ENCODE results near the gene MOCOS. TPM values are rescaled to one million over a fixed set of nuclear protein-coding genes. Genes with fewer than 3 reads are reported as not detected.

MOCOS gene
- total RNA-seq, 1 experiment from 2014 or later = 4.2 TPM

DNA sequence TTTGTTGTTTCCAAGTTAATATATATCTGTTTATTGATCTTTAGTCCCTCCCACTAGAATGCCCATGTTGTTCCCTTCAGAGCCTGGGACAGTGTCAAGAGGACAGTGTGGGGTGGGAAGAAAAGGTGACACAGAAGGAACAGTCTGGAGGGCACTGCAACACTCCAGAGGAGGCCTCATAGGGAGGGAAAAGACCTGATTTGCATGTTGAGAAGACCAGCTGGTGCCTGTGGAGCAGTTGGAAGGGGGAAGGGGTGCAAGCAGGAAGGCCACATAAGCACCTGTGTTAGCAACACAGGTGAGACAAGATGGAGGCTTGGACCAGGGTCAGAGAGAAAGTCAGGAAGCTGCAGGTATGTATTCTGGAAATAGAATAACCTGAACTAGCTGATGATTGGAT is 62.1 kb downstream of the MOCOS start:
- ATAC-seq (no peak), DNase-seq (ENCODE audit: low spot score) (no peak)
- Mint-ChIP-seq H3K36me3 (peaks cover 9% of the 10 kb centered on the region), H3K27ac (no peak overlapping the region), H3K4me1 (peaks cover 10% of the 10 kb centered on the region), H3K4me3 (no peak overlapping the region), H3K9me3 (peaks cover 21% of the 10 kb centered on the region), H3K27me3 (ENCODE audit: low read depth) (0 out of 2 replicates have a peak, but pooled peaks cover under 1% of the 10 kb centered on the region)
- TF ChIP-seq, protein P1, sequence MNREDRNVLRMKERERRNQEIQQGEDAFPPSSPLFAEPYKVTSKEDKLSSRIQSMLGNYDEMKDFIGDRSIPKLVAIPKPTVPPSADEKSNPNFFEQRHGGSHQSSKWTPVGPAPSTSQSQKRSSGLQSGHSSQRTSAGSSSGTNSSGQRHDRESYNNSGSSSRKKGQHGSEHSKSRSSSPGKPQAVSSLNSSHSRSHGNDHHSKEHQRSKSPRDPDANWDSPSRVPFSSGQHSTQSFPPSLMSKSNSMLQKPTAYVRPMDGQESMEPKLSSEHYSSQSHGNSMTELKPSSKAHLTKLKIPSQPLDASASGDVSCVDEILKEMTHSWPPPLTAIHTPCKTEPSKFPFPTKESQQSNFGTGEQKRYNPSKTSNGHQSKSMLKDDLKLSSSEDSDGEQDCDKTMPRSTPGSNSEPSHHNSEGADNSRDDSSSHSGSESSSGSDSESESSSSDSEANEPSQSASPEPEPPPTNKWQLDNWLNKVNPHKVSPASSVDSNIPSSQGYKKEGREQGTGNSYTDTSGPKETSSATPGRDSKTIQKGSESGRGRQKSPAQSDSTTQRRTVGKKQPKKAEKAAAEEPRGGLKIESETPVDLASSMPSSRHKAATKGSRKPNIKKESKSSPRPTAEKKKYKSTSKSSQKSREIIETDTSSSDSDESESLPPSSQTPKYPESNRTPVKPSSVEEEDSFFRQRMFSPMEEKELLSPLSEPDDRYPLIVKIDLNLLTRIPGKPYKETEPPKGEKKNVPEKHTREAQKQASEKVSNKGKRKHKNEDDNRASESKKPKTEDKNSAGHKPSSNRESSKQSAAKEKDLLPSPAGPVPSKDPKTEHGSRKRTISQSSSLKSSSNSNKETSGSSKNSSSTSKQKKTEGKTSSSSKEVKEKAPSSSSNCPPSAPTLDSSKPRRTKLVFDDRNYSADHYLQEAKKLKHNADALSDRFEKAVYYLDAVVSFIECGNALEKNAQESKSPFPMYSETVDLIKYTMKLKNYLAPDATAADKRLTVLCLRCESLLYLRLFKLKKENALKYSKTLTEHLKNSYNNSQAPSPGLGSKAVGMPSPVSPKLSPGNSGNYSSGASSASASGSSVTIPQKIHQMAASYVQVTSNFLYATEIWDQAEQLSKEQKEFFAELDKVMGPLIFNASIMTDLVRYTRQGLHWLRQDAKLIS (CRISPR knock-in tag; IDR thresholded peaks at IDR 0.05; ENCODE audit: borderline replicate concordance) = no peak
- TF ChIP-seq ZNF423 (CRISPR knock-in tag; IDR thresholded peaks at IDR 0.05) = no peak
- no peak for TF ChIP-seq ZNF416 (CRISPR knock-in tag; IDR thresholded peaks at IDR 0.05)
- TF ChIP-seq CREM (CRISPR knock-in tag; IDR thresholded peaks at IDR 0.05) = no peak
- TF ChIP-seq, protein P2, sequence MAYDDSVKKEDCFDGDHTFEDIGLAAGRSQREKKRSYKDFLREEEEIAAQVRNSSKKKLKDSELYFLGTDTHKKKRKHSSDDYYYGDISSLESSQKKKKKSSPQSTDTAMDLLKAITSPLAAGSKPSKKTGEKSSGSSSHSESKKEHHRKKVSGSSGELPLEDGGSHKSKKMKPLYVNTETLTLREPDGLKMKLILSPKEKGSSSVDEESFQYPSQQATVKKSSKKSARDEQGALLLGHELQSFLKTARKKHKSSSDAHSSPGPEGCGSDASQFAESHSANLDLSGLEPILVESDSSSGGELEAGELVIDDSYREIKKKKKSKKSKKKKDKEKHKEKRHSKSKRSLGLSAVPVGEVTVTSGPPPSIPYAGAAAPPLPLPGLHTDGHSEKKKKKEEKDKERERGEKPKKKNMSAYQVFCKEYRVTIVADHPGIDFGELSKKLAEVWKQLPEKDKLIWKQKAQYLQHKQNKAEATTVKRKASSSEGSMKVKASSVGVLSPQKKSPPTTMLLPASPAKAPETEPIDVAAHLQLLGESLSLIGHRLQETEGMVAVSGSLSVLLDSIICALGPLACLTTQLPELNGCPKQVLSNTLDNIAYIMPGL (CRISPR knock-in tag; IDR thresholded peaks at IDR 0.05) = no peak
- no peak for TF ChIP-seq NFE2L1 (CRISPR knock-in tag; IDR thresholded peaks at IDR 0.05)
- TF ChIP-seq OVOL2 (CRISPR knock-in tag; IDR thresholded peaks at IDR 0.05; ENCODE audit: borderline replicate concordance) = no peak
- no peak for TF ChIP-seq EMX1 (CRISPR knock-in tag; IDR thresholded peaks at IDR 0.05)
- TF ChIP-seq, protein P3, sequence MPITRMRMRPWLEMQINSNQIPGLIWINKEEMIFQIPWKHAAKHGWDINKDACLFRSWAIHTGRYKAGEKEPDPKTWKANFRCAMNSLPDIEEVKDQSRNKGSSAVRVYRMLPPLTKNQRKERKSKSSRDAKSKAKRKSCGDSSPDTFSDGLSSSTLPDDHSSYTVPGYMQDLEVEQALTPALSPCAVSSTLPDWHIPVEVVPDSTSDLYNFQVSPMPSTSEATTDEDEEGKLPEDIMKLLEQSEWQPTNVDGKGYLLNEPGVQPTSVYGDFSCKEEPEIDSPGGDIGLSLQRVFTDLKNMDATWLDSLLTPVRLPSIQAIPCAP (CRISPR knock-in tag; IDR thresholded peaks at IDR 0.05) = no peak
- TF ChIP-seq, protein P4, sequence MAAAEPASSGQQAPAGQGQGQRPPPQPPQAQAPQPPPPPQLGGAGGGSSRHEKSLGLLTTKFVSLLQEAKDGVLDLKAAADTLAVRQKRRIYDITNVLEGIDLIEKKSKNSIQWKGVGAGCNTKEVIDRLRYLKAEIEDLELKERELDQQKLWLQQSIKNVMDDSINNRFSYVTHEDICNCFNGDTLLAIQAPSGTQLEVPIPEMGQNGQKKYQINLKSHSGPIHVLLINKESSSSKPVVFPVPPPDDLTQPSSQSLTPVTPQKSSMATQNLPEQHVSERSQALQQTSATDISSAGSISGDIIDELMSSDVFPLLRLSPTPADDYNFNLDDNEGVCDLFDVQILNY (CRISPR knock-in tag; IDR thresholded peaks at IDR 0.05) = no peak
- TF ChIP-seq, protein P5, sequence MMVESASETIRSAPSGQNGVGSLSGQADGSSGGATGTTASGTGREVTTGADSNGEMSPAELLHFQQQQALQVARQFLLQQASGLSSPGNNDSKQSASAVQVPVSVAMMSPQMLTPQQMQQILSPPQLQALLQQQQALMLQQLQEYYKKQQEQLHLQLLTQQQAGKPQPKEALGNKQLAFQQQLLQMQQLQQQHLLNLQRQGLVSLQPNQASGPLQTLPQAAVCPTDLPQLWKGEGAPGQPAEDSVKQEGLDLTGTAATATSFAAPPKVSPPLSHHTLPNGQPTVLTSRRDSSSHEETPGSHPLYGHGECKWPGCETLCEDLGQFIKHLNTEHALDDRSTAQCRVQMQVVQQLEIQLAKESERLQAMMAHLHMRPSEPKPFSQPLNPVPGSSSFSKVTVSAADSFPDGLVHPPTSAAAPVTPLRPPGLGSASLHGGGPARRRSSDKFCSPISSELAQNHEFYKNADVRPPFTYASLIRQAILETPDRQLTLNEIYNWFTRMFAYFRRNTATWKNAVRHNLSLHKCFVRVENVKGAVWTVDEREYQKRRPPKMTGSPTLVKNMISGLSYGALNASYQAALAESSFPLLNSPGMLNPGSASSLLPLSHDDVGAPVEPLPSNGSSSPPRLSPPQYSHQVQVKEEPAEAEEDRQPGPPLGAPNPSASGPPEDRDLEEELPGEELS (CRISPR knock-in tag; IDR thresholded peaks at IDR 0.05) = no peak
- TF ChIP-seq IRF2 (CRISPR knock-in tag; IDR thresholded peaks at IDR 0.05; ENCODE audit: borderline replicate concordance, low read depth) = no peak
- POLR2A ChIA-PET = no interaction called here
- CTCF ChIA-PET = no interaction called here

DNA sequence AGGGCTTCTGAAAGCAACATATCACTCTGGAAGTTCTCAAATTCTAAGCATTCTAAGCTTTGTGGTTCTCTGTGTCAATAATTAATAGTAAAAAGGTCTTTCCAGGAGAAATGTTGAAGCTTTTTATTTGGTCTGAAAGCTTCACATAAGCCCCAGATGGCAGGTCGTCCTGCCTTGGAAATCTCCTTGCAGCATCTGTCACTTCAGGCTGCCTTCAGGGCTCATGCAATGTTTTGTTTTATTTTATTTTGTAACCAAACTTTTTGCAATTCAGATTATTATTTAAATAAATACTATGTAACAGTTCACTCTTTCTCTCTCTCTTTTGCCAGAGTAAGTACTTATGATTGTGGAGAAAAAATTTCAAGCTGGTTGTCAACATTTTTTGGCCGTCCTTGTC is 63.5 kb downstream of the MOCOS start:
- H3K36me3 Mint-ChIP-seq = peaks cover 2% of the 10 kb centered on the region
- DNase-seq (ENCODE audit: low spot score) = no peak
- peaks cover 11% of the 10 kb centered on the region; the same call in 1 of the 2 replicates for H3K9me3 Mint-ChIP-seq
- no peak overlapping the region for H3K27ac Mint-ChIP-seq
- H3K4me1 Mint-ChIP-seq = peaks cover 10% of the 10 kb centered on the region
- H3K4me3 Mint-ChIP-seq = no peak overlapping the region
- no peaks in the 10 kb centered on the region for H3K27me3 Mint-ChIP-seq (ENCODE audit: low read depth)
- CTCF ChIA-PET = no interaction called here
- ATAC-seq = no peak
- POLR2A ChIA-PET = interaction anchor here (0.6 kb wide), 1 partner anchor 232 kb away, joined by 8 read pairs; no protein-coding TSS in a partner anchor
- TF ChIP-seq, protein P6, sequence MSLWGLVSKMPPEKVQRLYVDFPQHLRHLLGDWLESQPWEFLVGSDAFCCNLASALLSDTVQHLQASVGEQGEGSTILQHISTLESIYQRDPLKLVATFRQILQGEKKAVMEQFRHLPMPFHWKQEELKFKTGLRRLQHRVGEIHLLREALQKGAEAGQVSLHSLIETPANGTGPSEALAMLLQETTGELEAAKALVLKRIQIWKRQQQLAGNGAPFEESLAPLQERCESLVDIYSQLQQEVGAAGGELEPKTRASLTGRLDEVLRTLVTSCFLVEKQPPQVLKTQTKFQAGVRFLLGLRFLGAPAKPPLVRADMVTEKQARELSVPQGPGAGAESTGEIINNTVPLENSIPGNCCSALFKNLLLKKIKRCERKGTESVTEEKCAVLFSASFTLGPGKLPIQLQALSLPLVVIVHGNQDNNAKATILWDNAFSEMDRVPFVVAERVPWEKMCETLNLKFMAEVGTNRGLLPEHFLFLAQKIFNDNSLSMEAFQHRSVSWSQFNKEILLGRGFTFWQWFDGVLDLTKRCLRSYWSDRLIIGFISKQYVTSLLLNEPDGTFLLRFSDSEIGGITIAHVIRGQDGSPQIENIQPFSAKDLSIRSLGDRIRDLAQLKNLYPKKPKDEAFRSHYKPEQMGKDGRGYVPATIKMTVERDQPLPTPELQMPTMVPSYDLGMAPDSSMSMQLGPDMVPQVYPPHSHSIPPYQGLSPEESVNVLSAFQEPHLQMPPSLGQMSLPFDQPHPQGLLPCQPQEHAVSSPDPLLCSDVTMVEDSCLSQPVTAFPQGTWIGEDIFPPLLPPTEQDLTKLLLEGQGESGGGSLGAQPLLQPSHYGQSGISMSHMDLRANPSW (CRISPR knock-in tag; conservative IDR thresholded peaks at IDR 0.05; ENCODE audit: low read depth) = no peak
- TF ChIP-seq GRHL2 (CRISPR knock-in tag; IDR thresholded peaks at IDR 0.05; ENCODE audit: insufficient replicate concordance, severe bottlenecking) (no peak), ZNF263 (CRISPR knock-in tag; IDR thresholded peaks at IDR 0.05; ENCODE audit: low read depth) (no peak), IRF2 (CRISPR knock-in tag; IDR thresholded peaks at IDR 0.05; ENCODE audit: borderline replicate concordance, low read depth) (no peak)
